B cell (primary cell): Measurements from ENCODE around the gene TNNI3. TPM values are rescaled to one million over a fixed set of nuclear protein-coding genes. Genes with fewer than 3 reads are reported as not detected.

Source experiments
- ATAC-seq: fragments of 200-7000 bp; cut with Tn5 transposase; one replicate; pipeline ENCODE4 v1.10.0; 2021; ENCODE audit warnings: low read depth, mild to moderate bottlenecking, moderate number of reproducible peaks, moderate library complexity
- CTCF ChIA-PET: fragments of 350-600 bp; sonication (Branson Sonifier 250); formaldehyde crosslinking; loops from one replicate; lab custom pipeline; 2021; ENCODE audit warnings: antibody characterized with exemption, inconsistent platforms; lab: Charles Lee
- POLR2A ChIA-PET: fragments of 350-600 bp; sonication (Branson Sonifier 250); formaldehyde crosslinking; loops from one replicate; lab custom pipeline; 2021; ENCODE audit warnings: antibody characterized with exemption; lab: Charles Lee
- DNase-seq: peaks from one replicate; pipeline ENCODE4 v3.0.0; 2013
- H2AFZ ChIP-seq: 2 replicates; pipeline ENCODE4 v1.6.1; 2012; ENCODE audit warnings: mild to moderate bottlenecking, low read depth, low read length; ENCODE audit not compliant: insufficient read depth, poor library complexity, severe bottlenecking
- H3K27ac ChIP-seq, 2 donors: 1 replicate in 1 of 2; 2 replicates in 1 of 2; pipeline ENCODE4 v1.5.1; 2012 to 2013; ENCODE audit warnings: low read length in 2 of 2, mild to moderate bottlenecking in 2 of 2, moderate library complexity in 1 of 2
- H3K27me3 ChIP-seq, 4 experiments: fragments of 200-600 bp in 1 of 4; sonication (generic) in 1 of 4; replicated peaks in 1 of 4; 1 replicate in 2 of 4; 2 replicates in 2 of 4; pipeline versions ENCODE4 v1.6.1 to v1.7.0; 2013 to 2016; ENCODE audit warnings: low read length in 3 of 4, mild to moderate bottlenecking in 2 of 4, mixed read lengths in 1 of 4, moderate library complexity in 1 of 4; ENCODE audit not compliant: insufficient read depth in 4 of 4, control insufficient read depth in 3 of 4; ENCODE audit errors: control extremely low read depth in 1 of 4
- H3K36me3 ChIP-seq, 2 experiments: replicated peaks in 1 of 2; 1 replicate in 1 of 2; 2 replicates in 1 of 2; pipeline versions ENCODE4 v1.6.1 to v1.7.1; 2013; ENCODE audit warnings: low read length in 1 of 2; ENCODE audit not compliant: insufficient read depth in 2 of 2, control insufficient read depth in 1 of 2; ENCODE audit errors: control extremely low read depth in 1 of 2, extremely low read depth in 1 of 2
- H3K4me1 ChIP-seq, 2 donors: fragments of 200-600 bp in 1 of 2; sonication (generic) in 1 of 2; 1 replicate in 1 of 2; 2 replicates in 1 of 2; pipeline versions ENCODE4 v1.5.1 to v1.6.1; 2013 to 2017; ENCODE audit warnings: low read length in 2 of 2; ENCODE audit not compliant: control insufficient read depth in 2 of 2, insufficient read depth in 2 of 2
- H3K4me2 ChIP-seq: replicated peaks from 2 replicates; pipeline ENCODE3; 2012; ENCODE audit warnings: mild to moderate bottlenecking, low read depth, low read length; ENCODE audit not compliant: poor library complexity, severe bottlenecking
- H3K4me3 ChIP-seq, 5 experiments: fragments of 200-600 bp in 1 of 5; sonication (generic) in 1 of 5; 1 replicate in 3 of 5; 2 replicates in 2 of 5; pipeline versions ENCODE4 v1.5.1 to v1.7.0; 2011 to 2016; ENCODE audit warnings: low read length in 4 of 5, mild to moderate bottlenecking in 4 of 5, low read depth in 2 of 5, control low read depth in 1 of 5, moderate library complexity in 1 of 5; ENCODE audit not compliant: insufficient read depth in 1 of 5; ENCODE audit errors: control extremely low read depth in 1 of 5, extremely low read depth in 1 of 5
- H3K79me2 ChIP-seq: fragments of 200-600 bp; sonication (generic); one replicate; pipeline ENCODE4 v1.6.0; 2016; ENCODE audit warnings: low read length; ENCODE audit not compliant: control insufficient read depth, insufficient read depth
- H3K9ac ChIP-seq: fragments of 200-600 bp; sonication (generic); 2 replicates; pipeline ENCODE4 v1.6.1; 2017; ENCODE audit warnings: mild to moderate bottlenecking, low read length, moderate library complexity
- H3K9me3 ChIP-seq, 3 donors: one replicate each; pipeline versions ENCODE4 v1.6.1 to v1.7.1; 2013; ENCODE audit warnings: low read length in 2 of 3; ENCODE audit not compliant: control insufficient read depth in 2 of 3, insufficient read depth in 1 of 3; ENCODE audit errors: control extremely low read depth in 1 of 3
- H4K20me1 ChIP-seq: 2 replicates; pipeline ENCODE4 v1.6.0; 2012; ENCODE audit warnings: mild to moderate bottlenecking, low read length; ENCODE audit not compliant: insufficient read depth, control insufficient read depth, poor library complexity, severe bottlenecking
- H3K27ac Mint-ChIP-seq: one replicate; pipeline ENCODE4 v1.8.0; 2021; ENCODE audit warnings: mixed read lengths
- H3K27me3 Mint-ChIP-seq: one replicate; pipeline ENCODE4 v1.8.0; 2021; ENCODE audit warnings: mixed read lengths
- H3K4me1 Mint-ChIP-seq: one replicate; pipeline ENCODE4 v1.8.0; 2021; ENCODE audit warnings: mixed read lengths
- H3K4me3 Mint-ChIP-seq: one replicate; pipeline ENCODE4 v1.8.0; 2021; ENCODE audit warnings: mixed read lengths
- H3K9me3 Mint-ChIP-seq: one replicate; pipeline ENCODE4 v1.8.0; 2022; ENCODE audit warnings: mixed read lengths; ENCODE audit not compliant: insufficient read depth
- EZH2 ChIP-seq: IDR thresholded peaks from 2 replicates; pipeline ENCODE4 v1.6.1; 2012; ENCODE audit warnings: borderline replicate concordance, low read depth, mild to moderate bottlenecking, moderate library complexity, low read length; ENCODE audit not compliant: insufficient read depth, poor library complexity, severe bottlenecking
- WGBS: methylation state at CpG from one replicate; pipeline ENCODE4 v1.1.5; 2013; ENCODE audit warnings: missing lambda C conversion rate; ENCODE audit not compliant: insufficient coverage; 5-methylcytosine and 5-hydroxymethylcytosine counted together
- intact Hi-C: fragments of 100-400 bp; cut with micrococcal nuclease; formaldehyde crosslinking; loops from one replicate; pipeline ENCODE4 v1.10.0; 2022
- polyA plus RNA-seq: library from polyadenylated mRNA; depleted of rRNA; stranded (reverse); fragments of >200 nt; gene quantifications from 2 replicates; pipeline ENCODE4 v1.2.3, GENCODE V29; 2012
- total RNA-seq, 2 donors: library from RNA; stranded (reverse); fragments of 120-200 nt in 1 of 2; gene quantifications; 1 replicate in 1 of 2; 2 replicates in 1 of 2; pipeline versions ENCODE4 v1.2.3 to v1.2.4, GENCODE V29; 2013 to 2022
- TF ChIP-seq, protein P1 (sequence below): fragments of 200-600 bp; IDR thresholded peaks from one replicate; pipeline ENCODE4 v1.8.0; 2022; ENCODE audit warnings: antibody characterized with exemption, mild to moderate bottlenecking

The TNNI3 gene
- total and polyA plus RNA-seq, 2 donors (not counting 1 experiment from before 2014, with no cell fraction given), result not detected

DNA sequence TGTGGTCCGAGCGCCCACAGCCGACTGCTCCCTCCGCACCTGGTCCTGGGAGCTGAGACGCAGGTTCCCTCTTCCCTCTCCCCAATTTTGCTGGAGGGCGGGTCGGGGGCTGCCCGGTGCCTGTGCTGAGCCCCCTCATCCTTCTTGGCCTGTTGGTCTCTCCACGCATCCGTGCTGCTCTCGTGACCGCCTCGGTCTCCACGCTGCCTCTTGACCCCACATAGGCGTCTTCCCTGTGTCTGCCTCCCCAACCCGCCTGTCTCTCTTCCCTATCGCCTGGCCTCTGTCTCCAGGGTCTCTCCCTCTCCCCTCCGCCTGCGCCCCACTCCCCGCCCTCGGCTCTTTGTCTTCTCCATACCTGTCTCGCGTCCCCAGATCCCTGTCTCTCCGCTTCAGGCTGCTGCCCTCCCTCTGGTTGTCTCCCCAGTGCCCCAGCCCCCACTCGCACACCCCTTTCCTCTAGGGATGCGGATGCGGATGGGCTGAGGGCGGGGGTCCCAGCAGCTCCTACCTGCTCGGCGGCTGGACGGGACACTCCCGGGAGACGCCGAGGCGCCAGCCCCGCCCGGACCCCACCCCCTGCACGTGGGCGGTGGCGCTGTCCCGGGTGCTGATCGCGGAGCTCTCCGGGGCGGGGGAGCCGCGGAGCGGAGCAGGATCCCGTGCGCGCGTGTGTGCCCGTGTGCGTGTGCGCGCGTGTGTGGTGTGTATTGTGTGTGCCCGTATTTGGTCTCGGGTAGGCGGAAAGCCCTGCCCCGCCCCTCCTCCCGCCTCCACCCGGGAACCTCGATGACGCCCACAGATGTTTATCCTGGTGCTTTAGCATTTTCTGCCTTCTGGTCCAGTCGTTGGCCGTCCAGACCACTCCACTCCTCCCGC, 22.3 kb upstream of the TNNI3 start, which contains the start of gene SYT5:
SYT5 (minus strand) TSS at position 684 of the 879 bp plus-strand sequence. CDS start 1,248 bp downstream, outside the sequence.
- peak within 1 kb of the TSS; percentile 55 for H3K9ac ChIP-seq
- 3% methylated on average over 58 of the region's 68 CpGs for WGBS
- Mint-ChIP-seq H3K4me3 (peak within 1 kb of the TSS; percentile 88), H3K27ac (peak within 1 kb of the TSS; percentile 89), H3K9me3 (no peaks in the 10 kb centered on the region), H3K4me1 (peaks cover 24% of the 10 kb centered on the region), H3K27me3 (peaks cover 58% of the 10 kb centered on the region)
- H3K27me3 ChIP-seq, result peaks cover 0 to 83% (median 47%) of the 10 kb centered on the region in 4 experiments
- ChIA-PET POLR2A (interaction anchor here (0.5 to 1.3 kb wide), 7 partner anchors 9 to 324 kb away, joined by 3 to 5 read pairs (median 3); partner anchors contain the start of genes KMT5C and PPP6R1), CTCF (interaction anchor here (1.0 kb wide), 1 partner anchor 160 kb away, joined by 3 read pairs; the partner anchor contains the start of gene KMT5C)
- H3K79me2 ChIP-seq, result no peaks in the 10 kb centered on the region
- H4K20me1 ChIP-seq, result no peaks in the 10 kb centered on the region
- H3K4me3 ChIP-seq, result peak within 1 kb of the TSS in 4 of 5 experiments; percentile 31 to 60 (median 50)
- ATAC-seq (peak; percentile 28), DNase-seq (peak; percentile 72)
- H3K9me3 ChIP-seq, result peaks cover 0 to 54% (median 8%) of the 10 kb centered on the region in 3 donors
- peaks cover 22 to 32% of the 10 kb centered on the region in 2 donors for H3K4me1 ChIP-seq
- H3K36me3 ChIP-seq, result no peaks in the 10 kb centered on the region
- H3K4me2 ChIP-seq, result peak within 1 kb of the TSS; percentile 81
- H2AFZ ChIP-seq, result no peak within 1 kb of the TSS
- TF ChIP-seq, protein P1, sequence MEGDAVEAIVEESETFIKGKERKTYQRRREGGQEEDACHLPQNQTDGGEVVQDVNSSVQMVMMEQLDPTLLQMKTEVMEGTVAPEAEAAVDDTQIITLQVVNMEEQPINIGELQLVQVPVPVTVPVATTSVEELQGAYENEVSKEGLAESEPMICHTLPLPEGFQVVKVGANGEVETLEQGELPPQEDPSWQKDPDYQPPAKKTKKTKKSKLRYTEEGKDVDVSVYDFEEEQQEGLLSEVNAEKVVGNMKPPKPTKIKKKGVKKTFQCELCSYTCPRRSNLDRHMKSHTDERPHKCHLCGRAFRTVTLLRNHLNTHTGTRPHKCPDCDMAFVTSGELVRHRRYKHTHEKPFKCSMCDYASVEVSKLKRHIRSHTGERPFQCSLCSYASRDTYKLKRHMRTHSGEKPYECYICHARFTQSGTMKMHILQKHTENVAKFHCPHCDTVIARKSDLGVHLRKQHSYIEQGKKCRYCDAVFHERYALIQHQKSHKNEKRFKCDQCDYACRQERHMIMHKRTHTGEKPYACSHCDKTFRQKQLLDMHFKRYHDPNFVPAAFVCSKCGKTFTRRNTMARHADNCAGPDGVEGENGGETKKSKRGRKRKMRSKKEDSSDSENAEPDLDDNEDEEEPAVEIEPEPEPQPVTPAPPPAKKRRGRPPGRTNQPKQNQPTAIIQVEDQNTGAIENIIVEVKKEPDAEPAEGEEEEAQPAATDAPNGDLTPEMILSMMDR, result no peak
- no peak for TF ChIP-seq EZH2
- peak within 1 kb of the TSS in 1 of 2 donors; percentile 64 for H3K27ac ChIP-seq
- intact Hi-C loops, result loop anchor here (1.0 kb wide), 2 partner anchors 63 to 79 kb away; partner anchors contain the start of genes PPP1R12C and PPP6R1
